Transverse colon (tissue), 3 donors: ENCODE results near the gene BLOC1S6.

ENCODE experiments used
- CTCF ChIP-seq, 5 experiments: fragments of 200-600 bp in 3 of 5; fragments of 450-650 bp in 2 of 5; sonication (generic) in 3 of 5; IDR thresholded peaks; 1 replicate in 2 of 5; 2 replicates in 3 of 5; pipeline ENCODE4 v1.5.1; 2016 to 2017; ENCODE audit warnings: antibody characterized with exemption in 5 of 5, inconsistent platforms in 3 of 5, mild to moderate bottlenecking in 2 of 5, moderate library complexity in 1 of 5
- POLR2A ChIP-seq: fragments of 450-650 bp; IDR thresholded peaks from one replicate; pipeline ENCODE4 v1.6.1; 2016; ENCODE audit warnings: antibody characterized with exemption, mild to moderate bottlenecking, moderate library complexity

- TF ChIP-seq CTCF (IDR thresholded peaks at IDR 0.05): no peak
- no peak for TF ChIP-seq POLR2A
Measured at GRCh38 chr15:45543051-45543450, 44.1 kb upstream of the BLOC1S6 start.
